Activated naive CD4-positive, alpha-beta T cell treated with Interleukin-2 at 50 U/mL for 16 hours (primary cell): ENCODE results near the gene LRRC7.
"Not testable (repeated sequence)": the region's sequence is repeated elsewhere in the genome, so short reads cannot be mapped to it uniquely, and the experiment has no call there.

Source experiments
- DNase-seq: peaks from one replicate; pipeline ENCODE4 v3.0.0-alpha.2; 2020

LRRC7 gene

DNA sequence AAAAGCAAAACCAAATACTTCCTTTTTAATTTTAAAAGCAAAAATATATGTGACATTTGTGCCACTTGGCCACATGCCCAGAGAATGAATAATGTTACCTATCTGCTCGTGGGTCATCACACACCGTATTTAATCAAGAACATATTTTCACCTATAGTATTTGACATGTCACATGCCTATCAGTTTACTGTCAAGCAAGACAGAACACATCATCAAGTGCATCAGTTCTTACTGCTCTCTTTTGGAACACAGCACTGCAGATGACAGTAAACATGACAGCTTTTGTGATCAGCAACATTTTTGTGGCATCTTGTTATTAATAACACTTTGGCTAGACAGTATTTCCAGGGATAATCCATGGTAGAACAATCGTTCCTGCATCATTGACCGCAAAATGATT, 134.4 kb downstream of the LRRC7 start:
- DNase-seq, result no peak

DNA sequence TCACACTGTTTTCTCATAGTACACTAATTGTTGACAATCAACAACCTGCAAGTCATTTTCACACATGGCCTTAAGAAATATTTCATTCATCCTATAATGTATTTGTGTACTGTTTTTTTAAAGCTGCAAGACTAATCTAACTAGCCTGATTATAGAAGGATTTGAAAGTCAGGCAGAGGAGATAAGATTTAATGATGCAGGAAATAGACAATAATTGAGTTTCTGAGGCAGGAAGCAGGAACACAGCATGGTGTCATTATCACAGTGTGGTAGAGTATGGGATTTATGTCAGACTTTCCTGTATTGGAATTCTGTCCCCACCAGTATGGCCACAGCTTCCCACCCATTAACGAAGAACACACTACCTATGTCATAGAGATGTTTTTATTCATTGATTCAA, 138.8 kb downstream of the LRRC7 start:
- no peak for DNase-seq

DNA sequence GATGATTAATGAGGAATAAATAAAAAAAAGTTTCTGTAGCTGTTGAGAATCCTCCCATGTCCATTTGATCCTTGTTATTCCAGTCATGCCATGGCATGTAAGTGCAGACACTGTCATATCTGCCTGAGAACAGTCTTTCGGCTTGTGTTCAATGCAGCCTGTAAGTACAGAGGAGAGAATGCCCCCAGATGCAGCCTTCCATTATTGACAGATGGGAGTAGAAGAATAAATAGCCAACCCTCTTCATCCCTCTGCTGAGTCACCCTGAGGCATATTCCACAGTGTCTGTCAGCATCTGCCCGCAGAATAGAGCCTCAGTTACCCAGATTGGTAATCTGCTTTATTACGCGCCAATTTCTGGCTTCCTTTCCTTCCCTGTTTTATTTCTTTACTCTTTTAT, 139.4 kb downstream of the LRRC7 start:
- DNase-seq, result no peak

DNA sequence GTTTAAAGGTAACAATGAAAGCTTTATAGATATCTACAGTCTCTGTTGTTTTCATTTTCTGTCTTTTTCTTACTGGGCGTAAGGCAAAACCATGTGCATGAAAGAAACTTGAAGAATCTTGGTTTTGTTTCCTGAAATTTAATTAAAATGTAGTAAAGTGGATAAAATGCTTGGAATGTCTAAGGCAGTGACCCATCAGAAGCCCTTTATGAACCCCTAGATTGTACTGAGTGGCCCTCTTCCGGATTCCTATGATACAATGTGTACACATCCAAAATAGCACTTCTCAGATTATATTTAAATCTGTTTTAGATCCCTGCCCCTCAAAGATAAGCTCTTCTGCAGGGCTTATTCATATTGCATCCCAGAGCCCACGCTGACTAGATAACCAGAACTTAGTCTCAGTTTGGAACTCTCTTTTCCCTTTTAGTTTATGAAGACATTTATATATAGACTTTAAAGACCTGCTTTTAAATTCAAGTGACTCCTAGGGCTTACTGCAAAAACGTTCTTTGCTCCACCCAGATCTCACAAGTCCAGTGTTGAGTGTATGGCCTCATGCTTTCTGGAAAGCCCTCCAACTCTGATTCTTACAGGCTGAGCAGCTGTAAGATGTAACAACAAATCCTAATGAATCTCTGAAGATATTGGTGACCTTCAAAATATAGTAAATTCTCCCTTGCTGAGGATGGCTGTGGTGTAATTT, 142.9 kb downstream of the LRRC7 start:
- no peak for DNase-seq

DNA sequence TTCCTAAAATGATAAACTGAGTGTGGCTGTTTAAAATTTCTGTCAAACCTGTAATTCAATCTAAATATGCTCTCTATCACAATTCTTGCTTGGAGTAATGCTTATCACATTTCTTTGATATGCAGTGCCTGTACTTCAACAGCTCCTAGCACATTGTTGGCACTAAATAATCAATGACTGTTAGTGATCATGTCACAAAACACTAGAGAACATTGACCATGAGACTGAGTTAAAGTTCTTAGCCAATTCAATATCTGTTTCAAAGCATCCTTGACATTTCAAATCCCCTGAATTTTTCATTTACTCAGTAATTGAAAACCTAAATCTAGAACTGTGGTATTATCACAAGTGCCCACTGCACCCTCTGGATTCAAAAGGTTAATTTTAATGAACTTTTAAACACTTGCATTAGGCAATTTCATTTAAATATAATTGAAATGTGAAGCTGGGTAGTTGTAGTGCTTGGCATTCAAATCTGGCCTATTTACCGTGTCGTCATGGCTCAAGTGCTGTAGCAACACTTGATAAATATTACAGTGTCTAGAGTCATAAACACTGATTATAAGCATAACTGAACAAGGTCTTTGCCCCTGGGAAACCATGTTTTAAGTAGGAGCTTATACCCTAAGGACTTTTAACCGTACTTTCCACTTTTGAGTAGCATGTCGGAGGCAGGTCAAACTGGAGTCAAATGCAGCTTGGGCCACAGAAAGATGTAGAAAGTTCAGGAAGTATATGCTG, 143.6 kb downstream of the LRRC7 start:
- no peak for DNase-seq

DNA sequence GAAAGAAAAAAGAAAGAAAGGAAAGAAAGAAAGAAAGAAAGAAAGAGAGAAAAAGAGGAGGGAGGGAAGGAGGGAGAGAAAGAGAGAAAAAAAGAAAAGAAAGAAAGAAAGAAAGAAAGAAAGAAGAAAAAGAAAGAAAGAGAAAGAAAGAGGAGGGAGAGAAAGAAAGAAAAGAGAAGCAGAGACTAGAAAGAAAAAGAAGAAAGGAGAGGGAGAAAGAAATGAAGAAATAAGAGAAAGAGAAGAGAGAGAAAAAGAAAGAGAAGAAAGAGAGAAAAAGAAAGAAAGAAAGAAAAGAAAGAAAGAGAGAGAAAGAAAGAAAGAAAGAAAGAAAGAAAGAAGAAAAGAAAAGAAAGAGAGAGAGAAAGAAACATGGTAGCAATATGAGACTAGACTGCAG, 150.1 kb downstream of the LRRC7 start:
- not testable (repeated sequence) for DNase-seq

DNA sequence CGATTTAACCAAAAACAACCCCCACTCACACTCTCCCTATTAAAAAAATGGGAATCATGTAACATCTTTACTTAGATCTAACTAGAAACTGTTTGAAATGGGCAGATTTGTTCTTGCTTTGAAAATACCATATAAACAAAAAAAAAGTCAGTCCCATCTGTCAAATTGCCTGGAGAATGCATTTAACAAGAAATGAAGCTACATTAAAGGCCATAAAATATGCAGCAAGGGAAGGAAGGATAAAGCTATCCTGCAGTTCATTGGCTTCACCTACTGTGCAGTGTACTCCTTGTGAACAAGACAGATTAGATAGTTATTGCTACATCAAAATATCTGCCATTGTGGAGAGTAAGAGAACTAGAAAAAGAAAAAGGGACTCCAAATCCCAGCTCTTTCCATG, 160.5 kb downstream of the LRRC7 start:
- no peak for DNase-seq

DNA sequence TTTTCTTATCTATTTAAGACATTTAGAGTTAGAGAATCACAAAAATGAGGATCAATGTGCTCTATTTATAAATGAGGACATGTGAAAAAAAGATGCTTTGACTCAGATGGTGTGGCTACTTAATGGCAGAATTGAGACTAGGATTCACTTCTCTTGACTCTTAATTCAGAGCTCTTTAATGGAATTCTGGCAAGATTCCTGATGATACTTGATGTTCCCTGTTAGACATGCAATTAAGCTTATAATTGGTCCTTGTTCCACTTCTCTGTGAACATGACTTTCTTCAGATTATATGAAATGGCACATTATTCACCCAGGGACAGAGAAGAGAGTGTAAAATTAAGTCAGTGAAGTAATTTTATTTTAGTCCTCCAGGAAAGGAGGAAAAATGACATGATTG, 165.3 kb downstream of the LRRC7 start:
- DNase-seq, result no peak

DNA sequence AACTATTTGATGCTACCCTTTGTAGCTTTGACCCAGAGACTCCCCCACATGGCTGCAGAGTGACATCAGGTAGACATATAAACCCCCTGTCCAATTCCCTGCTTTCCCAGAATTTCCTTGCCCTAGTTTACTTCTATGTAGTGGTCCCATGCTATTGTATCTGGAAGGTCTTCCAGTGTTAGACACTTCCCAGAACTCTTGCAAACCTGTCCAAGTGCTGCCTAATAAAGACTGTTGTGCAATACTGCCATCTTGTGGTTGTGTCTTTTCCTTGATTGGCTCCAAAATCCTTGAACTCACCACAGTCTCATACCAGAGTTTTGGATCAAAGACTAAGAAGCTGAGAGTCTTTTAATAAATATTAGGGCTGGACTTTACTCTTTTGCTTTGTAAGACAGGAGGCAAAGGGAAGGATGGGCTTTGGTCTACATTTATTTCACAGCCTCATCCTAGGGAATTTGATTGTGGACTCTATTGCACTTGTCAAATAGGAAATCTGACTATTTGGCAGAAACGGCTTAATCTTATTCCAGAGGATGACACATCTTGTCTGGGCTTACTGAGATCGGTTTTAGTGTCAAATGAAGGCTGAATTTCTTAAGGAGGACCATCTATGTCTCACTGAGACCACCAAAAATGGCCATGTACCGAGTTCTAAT, 169.9 kb downstream of the LRRC7 start:
- DNase-seq, result no peak

DNA sequence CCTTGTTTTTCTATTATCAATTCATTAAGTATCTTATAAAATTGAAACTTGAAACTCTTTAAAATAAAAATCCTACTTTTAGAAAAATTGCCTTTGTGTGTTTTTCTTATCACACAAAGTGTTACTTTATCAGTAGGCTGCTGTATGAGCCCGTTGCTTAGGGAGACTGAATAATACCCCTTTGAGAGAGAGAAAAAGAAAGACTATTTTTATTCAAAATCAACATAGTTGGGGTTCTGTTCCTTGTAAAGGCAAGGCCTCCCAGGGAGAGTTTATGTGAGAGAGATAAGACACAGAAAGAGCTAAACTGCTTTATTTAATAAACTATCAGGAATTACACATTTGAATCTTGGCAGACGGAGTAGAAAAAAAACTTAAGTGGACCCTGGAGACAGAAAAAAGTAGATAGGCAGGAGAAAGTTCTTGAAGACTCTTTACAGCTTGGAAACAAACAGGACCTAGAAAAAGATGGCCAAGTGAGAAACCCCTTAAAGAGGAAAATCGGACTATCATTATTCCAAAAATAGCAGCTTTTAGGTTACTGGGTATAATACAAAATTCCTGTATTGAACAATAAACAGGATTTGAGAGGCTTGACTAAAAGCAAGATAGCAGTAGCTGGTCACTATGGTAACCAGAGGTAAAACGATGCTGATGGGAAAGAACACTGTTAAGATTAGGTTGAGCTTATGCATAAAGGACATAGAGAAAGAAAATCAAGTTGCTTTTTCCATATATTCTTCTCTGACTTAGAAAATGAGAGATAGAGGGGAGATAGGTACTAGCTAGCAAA, 170.9 kb downstream of the LRRC7 start:
- no peak for DNase-seq

DNA sequence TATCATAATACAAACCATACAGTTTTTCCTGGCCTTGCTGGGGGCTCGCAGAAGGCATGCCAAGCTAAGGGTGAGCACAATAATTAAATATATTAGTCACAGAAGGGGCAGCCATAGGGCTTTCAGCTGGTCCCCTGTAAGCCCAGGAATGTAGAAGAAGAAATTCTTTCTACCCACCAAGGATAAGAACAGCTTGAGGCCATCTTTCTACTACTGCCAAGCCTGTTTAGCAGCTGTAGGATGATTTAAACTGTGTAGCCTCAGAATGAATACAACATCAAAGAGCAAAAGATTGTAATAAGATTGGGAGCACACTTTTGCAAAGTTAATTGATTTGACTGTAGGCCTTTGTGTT, 171.5 kb downstream of the LRRC7 start:
- DNase-seq, result no peak

DNA sequence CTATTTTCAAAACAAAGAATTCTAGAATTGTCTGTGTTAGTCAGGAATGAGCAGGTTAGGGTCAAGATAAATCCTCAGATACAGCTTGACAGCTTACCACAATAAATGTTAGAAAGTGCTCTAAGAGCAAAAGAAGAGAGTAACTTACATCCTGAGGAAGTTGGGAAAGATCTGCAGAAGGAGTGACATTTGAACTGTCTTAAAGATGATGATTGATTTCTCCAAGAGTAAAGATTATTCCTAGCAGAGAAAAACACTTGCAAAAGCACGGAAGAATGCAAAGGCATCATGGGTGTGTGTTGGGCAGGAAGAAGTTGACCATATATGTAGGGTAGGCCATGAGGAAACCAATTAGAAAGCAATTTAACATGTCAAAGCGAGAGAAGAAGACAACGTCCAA, 175.4 kb downstream of the LRRC7 start:
- DNase-seq, result no peak

DNA sequence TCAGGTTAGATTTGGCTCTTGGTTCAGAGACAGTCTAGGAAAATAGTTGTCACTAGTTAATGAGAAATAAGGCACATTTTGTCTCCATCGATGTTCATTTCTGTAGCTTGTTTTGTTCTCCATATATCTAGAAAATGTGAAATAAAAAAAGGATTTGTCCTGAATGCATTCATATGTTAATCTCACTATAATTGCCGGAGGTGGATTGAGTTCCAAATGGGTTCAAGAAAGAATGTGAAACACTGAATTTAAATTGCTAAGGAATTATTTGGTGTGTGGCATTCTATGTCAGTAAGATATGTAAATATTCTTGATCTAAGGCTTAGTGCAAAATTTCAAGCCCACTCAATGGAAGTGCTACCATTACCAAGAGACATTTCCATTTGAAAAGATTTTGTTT, 176.7 kb downstream of the LRRC7 start:
- DNase-seq, result no peak

DNA sequence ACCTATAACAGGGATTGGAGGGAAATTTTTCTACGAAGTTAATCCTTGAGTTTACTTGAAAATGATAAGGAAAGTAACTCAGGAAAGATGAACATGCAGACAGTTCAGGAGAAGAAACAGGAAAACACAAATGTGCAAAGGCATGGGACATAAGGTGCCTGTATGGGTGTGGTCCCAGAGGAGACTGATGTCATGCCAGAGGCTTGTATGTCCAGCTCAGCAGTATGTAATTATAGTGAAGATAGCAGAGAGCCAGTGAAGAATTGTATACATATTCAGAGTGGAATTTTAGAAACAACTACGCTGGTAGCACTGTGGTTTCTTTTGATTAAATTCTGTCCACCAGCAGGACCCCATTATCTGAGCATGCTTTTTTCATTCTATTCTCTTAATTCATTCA, 179.5 kb downstream of the LRRC7 start:
- DNase-seq, result no peak

DNA sequence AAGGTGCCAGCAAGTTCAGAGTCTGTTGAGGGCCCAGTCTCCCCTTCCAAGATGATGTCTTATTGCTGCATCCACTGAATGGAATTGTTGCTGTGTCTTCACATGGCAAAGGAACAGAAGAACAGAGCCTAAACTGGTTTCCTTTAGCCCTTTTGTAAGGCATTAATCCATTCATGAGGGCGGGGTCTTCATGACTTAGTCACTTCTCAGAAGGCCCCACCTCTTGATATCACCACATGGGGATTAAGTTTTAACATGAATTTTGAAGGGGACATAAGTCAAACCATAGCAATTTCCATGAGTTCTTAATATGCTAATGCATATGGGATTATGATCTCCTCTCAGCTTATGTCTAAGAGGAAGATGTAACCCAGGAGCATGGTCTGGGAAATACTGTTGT, 182.9 kb downstream of the LRRC7 start:
- no peak for DNase-seq

DNA sequence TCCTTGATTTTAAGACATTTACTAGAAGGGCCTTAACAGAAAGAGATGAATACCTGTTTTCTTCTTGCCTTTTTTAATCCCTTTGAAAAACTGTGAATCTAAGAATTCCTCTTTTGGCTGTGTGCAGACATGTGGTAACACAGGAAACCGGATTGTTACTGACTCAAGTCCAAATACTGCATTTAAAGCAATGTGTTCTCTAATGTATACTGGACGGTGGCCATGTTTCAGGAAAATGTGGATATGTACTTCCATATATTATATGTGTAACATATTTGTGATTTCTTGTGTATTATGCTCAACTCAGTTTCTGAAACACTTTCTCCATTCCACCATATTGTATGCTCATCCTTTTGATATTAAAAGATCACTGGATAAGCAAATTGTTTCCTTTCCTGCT, 185.1 kb downstream of the LRRC7 start:
- DNase-seq, result no peak

DNA sequence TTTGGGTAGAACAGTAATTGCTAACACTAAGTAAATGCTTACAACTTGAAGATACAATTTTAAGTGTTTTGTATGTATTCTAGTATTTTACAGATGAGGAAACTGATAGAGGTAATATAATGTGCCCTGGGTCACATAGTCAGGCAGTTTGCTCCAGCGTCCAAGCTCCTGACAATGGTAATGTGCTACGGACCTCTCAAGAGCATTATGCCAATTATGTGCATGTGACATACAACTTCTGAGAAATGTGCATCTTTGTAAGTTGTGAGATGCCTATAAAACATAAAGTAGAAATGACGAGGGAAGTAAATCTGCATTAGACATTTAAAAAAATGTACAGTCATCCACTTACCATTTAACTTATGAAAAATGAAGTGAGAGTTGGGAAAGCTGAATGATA, 186.8 kb downstream of the LRRC7 start:
- no peak for DNase-seq

DNA sequence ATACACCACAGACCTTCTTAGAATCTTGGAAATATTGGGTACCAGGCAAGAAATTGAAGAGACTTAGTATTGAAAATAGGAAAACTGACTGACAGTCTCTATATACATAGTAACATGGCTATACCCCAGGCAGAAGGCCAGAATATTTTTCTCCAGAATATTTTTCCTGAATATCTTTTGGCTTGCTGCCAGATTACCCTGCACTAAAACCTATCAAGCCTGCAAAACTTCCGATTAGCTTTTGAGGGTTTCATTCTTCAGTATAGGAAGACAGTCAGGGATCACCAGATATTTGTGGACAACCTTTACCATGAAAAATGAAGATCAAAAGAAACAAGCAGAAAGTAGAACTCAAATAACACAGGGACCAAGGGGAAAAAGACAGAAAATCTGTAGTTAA, 187.9 kb downstream of the LRRC7 start:
- no peak for DNase-seq

DNA sequence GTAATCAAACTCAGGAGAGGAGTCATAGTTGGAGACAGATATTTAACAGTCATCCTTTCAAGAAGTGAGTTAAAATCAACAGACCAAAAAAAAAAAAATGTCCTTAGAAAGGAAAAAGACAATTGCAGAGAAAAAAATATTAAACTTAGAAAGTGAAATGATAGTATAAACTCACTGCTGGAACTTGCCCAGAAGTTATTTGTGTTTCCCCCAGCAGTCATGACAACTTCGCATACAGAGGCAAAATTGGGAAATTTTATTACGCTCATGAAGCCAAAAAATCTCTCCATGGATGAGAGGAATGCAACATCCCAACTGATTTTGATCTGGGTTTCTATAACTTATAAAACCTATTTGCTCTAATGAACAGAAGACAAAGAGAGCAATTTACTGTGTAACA, 198.2 kb downstream of the LRRC7 start:
- no peak for DNase-seq

DNA sequence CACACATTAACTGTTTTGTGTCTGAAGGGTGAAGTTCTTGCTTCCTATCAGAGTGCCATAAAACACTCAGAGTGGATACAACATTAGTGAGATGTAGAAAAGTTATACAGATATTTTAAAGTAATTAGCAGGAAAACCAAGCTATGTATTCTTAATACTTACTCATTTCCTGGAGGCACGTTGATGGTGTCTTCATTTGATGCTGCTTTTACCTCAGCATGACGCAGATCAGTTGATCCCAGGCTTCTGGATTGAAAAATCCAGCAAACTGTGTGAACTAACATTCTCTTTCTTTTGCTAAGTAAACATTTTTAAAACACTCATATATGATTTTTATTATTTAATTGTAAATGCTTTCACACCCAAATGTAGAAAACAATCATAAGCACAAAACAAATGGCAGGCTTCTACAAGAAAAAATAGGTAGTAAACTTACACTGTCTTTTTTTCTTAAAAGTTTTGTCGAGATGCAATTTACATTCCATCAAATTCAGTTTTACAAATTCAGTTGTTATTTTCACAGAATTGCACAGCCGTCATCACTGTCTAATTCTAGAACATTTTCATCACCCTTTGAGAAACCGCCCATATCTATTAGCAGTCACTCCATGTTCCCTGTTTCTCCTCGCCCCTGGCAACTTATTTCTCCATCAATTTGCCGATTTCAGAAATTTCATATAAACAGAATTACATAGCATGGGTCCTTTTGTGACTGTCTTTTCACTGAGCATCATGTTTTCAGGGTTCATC, 198.9 kb downstream of the LRRC7 start:
- DNase-seq, result no peak

DNA sequence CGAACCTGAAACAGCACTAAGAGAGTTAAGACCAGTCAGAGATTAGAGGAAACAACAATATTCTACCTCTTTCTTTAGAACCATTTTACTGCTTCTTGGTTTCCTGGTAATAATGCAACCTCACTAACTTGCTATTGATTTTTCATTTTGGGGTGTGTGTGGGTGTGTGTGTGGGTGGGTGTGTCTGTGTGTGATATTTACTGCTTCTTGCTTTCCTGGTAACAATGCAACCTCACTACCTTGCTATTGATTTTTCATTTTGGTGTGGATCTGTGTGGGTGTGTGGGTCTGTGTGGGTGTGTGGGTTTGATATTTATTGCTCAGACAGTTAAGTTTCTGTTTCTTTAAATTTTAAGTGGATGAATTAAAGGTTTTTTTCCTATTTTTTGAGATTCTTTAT, 208.8 kb downstream of the LRRC7 start:
- DNase-seq, result no peak

DNA sequence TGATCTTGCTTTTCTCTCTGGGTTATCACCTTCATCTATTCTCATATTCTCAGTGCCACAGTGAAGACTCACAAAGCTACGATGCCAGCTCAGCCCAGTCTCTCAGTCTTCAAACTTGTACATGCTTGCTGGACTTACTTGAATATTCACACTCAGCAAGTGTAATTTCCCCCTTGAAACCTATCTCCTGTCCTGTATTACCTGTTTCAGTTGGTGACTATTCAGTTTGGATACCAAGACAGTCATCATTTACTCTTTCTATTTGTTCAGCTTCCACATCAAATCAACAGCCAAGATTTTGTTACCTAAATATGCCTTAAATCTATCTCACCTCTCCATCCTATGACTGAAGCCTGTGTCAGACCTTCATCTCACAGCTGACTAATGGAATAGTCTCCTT, 209.7 kb downstream of the LRRC7 start:
- DNase-seq, result no peak

DNA sequence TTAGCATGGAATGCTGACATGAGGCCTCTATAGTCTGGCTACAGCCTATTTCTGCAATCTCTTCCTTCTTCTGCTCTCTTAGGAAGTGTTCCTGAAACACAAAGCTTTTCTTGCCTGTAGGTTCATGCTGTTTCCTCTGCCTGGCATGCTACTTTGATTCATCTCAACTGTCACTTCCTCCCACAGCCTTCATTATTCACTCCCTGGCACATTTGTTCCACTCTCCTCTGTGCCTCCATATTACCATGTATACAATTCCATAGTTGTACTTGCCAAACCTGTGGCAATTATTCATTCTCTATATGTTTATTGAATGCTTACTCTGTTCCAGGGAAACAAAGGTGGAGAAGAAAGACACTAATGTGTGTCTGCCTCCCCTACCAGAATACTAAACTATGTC, 210.2 kb downstream of the LRRC7 start:
- DNase-seq, result no peak
